GM04503 (cell line): ENCODE results near the gene PARS2.

ENCODE experiments used
- DNase-seq: peaks from one replicate; pipeline ENCODE4 v3.0.0-alpha.2; 2012; ENCODE audit warnings: low read depth

The PARS2 gene

GRCh38 chr1:54774820-54775498, 10.6 kb upstream of the PARS2 start:
- no peak for DNase-seq

GRCh38 chr1:54772951-54773350, 8.6 kb upstream of the PARS2 start:
- no peak for DNase-seq

GRCh38 chr1:54768093-54768492, 3.8 kb upstream of the PARS2 start:
- no peak for DNase-seq

GRCh38 chr1:54767526-54767925, 3.2 kb upstream of the PARS2 start:
- DNase-seq = no peak

GRCh38 chr1:54766726-54767125, 2.4 kb upstream of the PARS2 start:
- no peak for DNase-seq

- DNase-seq = no peak
Observed at GRCh38 chr1:54764922-54765561, 719 bp upstream of the PARS2 start.

GRCh38 chr1:54763816-54764132, 549 bp downstream of the PARS2 start:
- DNase-seq = no peak

- DNase-seq = no peak
Observed at GRCh38 chr1:54758678-54759348, 5.5 kb downstream of the PARS2 start.

GRCh38 chr1:54757833-54758232, 6.5 kb downstream of the PARS2 start:
- DNase-seq = no peak

GRCh38 chr1:54754486-54755285, 9.6 kb downstream of the PARS2 start:
- no peak for DNase-seq

GRCh38 chr1:54754045-54754444, 10.3 kb downstream of the PARS2 start:
- DNase-seq = no peak

- no peak for DNase-seq
Observed at GRCh38 chr1:54751426-54751825, 12.9 kb downstream of the PARS2 start.

- no peak for DNase-seq
Observed at GRCh38 chr1:54750596-54750995, 13.7 kb downstream of the PARS2 start.

- no peak for DNase-seq
Observed at GRCh38 chr1:54748094-54748835, 16.1 kb downstream of the PARS2 start.

GRCh38 chr1:54745864-54746263, 18.5 kb downstream of the PARS2 start:
- DNase-seq = no peak

GRCh38 chr1:54745274-54745673, 19.0 kb downstream of the PARS2 start:
- DNase-seq = no peak

- no peak for DNase-seq
Observed at GRCh38 chr1:54744696-54745095, 19.6 kb downstream of the PARS2 start.

GRCh38 chr1:54743416-54744226, 20.7 kb downstream of the PARS2 start:
- DNase-seq = no peak

GRCh38 chr1:54742282-54742681, 22.0 kb downstream of the PARS2 start:
- DNase-seq = peak; percentile 7

GRCh38 chr1:54741531-54741930, 22.8 kb downstream of the PARS2 start:
- DNase-seq = no peak

GRCh38 chr1:54738244-54738643, 26.1 kb downstream of the PARS2 start:
- no peak for DNase-seq
